Hepatocyte (in vitro differentiated cells): ENCODE results near the gene SH3TC1.

Experiments
- CTCF ChIP-seq: fragments of 200-600 bp; sonication (generic); IDR thresholded peaks from 2 replicates; pipeline ENCODE4 v1.5.1; 2016; ENCODE audit warnings: antibody characterized with exemption, mild to moderate bottlenecking; ENCODE audit not compliant: poor library complexity
- EZH2 ChIP-seq: fragments of 200-600 bp; sonication (generic); IDR thresholded peaks from 2 replicates; pipeline ENCODE4 v1.6.1; 2016; ENCODE audit warnings: antibody characterized with exemption, mild to moderate bottlenecking, borderline replicate concordance

GRCh38 chr4:8271821-8272220 is 72.7 kb downstream of the SH3TC1 start:
- no peak for TF ChIP-seq EZH2
- TF ChIP-seq CTCF = no peak
